Prostate gland (tissue), 2 donors: ENCODE measurements around the gene DPH3.

Experiments
- CTCF ChIP-seq, 4 experiments: fragments of 200-600 bp in 2 of 4; fragments of 450-650 bp in 2 of 4; sonication (generic) in 2 of 4; IDR thresholded peaks; 1 replicate in 3 of 4; 2 replicates in 1 of 4; pipeline ENCODE4 v1.5.1; 2016 to 2019; ENCODE audit warnings: antibody characterized with exemption in 4 of 4, mild to moderate bottlenecking in 2 of 4, moderate library complexity in 2 of 4
- POLR2A ChIP-seq: fragments of 450-650 bp; IDR thresholded peaks from one replicate; pipeline ENCODE4 v1.6.1; 2016; ENCODE audit warnings: antibody characterized with exemption, mild to moderate bottlenecking

GRCh38 chr3:16240229-16241023 lies 24.3 kb downstream of the DPH3 start:
- TF ChIP-seq CTCF (IDR thresholded peaks at IDR 0.05) (no peak), POLR2A (no peak)
